Left hindlimb (tissue), 1 donor: Measurements from ENCODE around the gene RETREG2.
"Not testable (repeated sequence)": the region's sequence is repeated elsewhere in the genome, so short reads cannot be mapped to it uniquely, and the experiment has no call there.

Source experiments
- DNase-seq: peaks from one replicate; pipeline ENCODE4 v3.0.0-alpha.2; 2018

RETREG2 gene

GRCh38 chr2:219199470-219200211, 21.6 kb downstream of the RETREG2 start:
- no peak for DNase-seq

- DNase-seq, result not testable (repeated sequence)
These were observed 22.6 kb downstream of the RETREG2 start for GRCh38 chr2:219200502-219201326.

- not testable (repeated sequence) for DNase-seq
These were observed 23.3 kb downstream of the RETREG2 start for GRCh38 chr2:219201331-219201730.

GRCh38 chr2:219204425-219205164, 26.5 kb downstream of the RETREG2 start:
- no peak for DNase-seq

- DNase-seq, result no peak
These were observed 27.1 kb downstream of the RETREG2 start for GRCh38 chr2:219205165-219205538.

- no peak for DNase-seq
These were observed 27.9 kb downstream of the RETREG2 start for GRCh38 chr2:219205981-219206327.

GRCh38 chr2:219206328-219207133, 28.5 kb downstream of the RETREG2 start, which contains the start of gene ZFAND2B:
Gene ZFAND2B, plus strand, starts transcription at chr2:219206782. Its CDS starts 206 bp downstream, at chr2:219206988.
- DNase-seq, result peak; percentile 96

- DNase-seq, result no peak
These were observed 29.2 kb downstream of the RETREG2 start for GRCh38 chr2:219207134-219207883.

- no peak for DNase-seq
These were observed 30.0 kb downstream of the RETREG2 start for GRCh38 chr2:219207884-219208740.

GRCh38 chr2:219209236-219210195, 31.4 kb downstream of the RETREG2 start:
- DNase-seq, result no peak

GRCh38 chr2:219210196-219210885, 32.3 kb downstream of the RETREG2 start:
- DNase-seq, result no peak

- DNase-seq, result no peak
These were observed 32.8 kb downstream of the RETREG2 start for GRCh38 chr2:219210886-219211362.

GRCh38 chr2:219213026-219213415, 34.9 kb downstream of the RETREG2 start:
- no peak for DNase-seq

GRCh38 chr2:219213486-219214071, 35.5 kb downstream of the RETREG2 start:
- no peak for DNase-seq

- DNase-seq, result no peak
These were observed 36.1 kb downstream of the RETREG2 start for GRCh38 chr2:219214141-219214540.

- DNase-seq, result no peak
These were observed 36.7 kb downstream of the RETREG2 start for GRCh38 chr2:219214786-219215185.

GRCh38 chr2:219215871-219216534, 37.9 kb downstream of the RETREG2 start:
- no peak for DNase-seq

- no peak for DNase-seq
These were observed 38.5 kb downstream of the RETREG2 start for GRCh38 chr2:219216535-219216915.
